ENCODE data around the gene MESP1. TPM values are rescaled to one million over a fixed set of nuclear protein-coding genes. Genes with fewer than 3 reads are reported as not detected.

MESP1 gene
- total and polyA plus RNA-seq, 2 of the 8 experiments (the other 6 are each of a cell fraction or from before 2014, with no cell fraction given) = 0.15 to 0.23 TPM

GRCh38 chr15:89790661-89791060 lies 39.6 kb upstream of the MESP1 start (continued):
- TF ChIP-seq POLR2AphosphoS5 (IDR thresholded peaks at IDR 0.05; ENCODE audit: low read depth, low read length) = no peak
